ENCODE results near the gene PLXNB1. TPM values are rescaled to one million over a fixed set of nuclear protein-coding genes. Genes with fewer than 3 reads are reported as not detected.

PLXNB1 gene
- total and polyA plus RNA-seq, 2 of the 13 experiments (the other 11 are each of a cell fraction or from before 2014, with no cell fraction given): 86.0 to 143 TPM

- TF ChIP-seq HNF1B (CRISPR knock-in tag; IDR thresholded peaks at IDR 0.05) (peak; percentile 99), SNAPC2 (CRISPR knock-in tag; IDR thresholded peaks at IDR 0.05) (peak; percentile 74; the same call in 1 of the 2 replicates), FLYWCH1 (CRISPR knock-in tag; IDR thresholded peaks at IDR 0.05) (no peak), PAX8 (CRISPR knock-in tag; IDR thresholded peaks at IDR 0.05; ENCODE audit: borderline replicate concordance) (no peak), GFI1 (CRISPR knock-in tag; IDR thresholded peaks at IDR 0.05; ENCODE audit: borderline replicate concordance) (peak; percentile 73; the same call in 1 of the 2 replicates), PLRG1 (conservative IDR thresholded peaks at IDR 0.05) (no peak), SCMH1 (CRISPR knock-in tag; IDR thresholded peaks at IDR 0.05; ENCODE audit: borderline replicate concordance) (no peak), ZNF446 (CRISPR knock-in tag; IDR thresholded peaks at IDR 0.05) (no peak), ZNF430 (CRISPR knock-in tag; IDR thresholded peaks at IDR 0.05) (peak; percentile 96), KAT8 (CRISPR knock-in tag; IDR thresholded peaks at IDR 0.05) (peak; percentile 83), LCORL (IDR thresholded peaks at IDR 0.05) (no peak), LCORL (CRISPR knock-in tag; IDR thresholded peaks at IDR 0.05) (peak; percentile 98), NCOA1 (CRISPR knock-in tag; IDR thresholded peaks at IDR 0.05) (peak; percentile 88), ZFP36L1 (CRISPR knock-in tag; IDR thresholded peaks at IDR 0.05) (0 out of 2 replicates have a peak, but pooled peaks have one; percentile 64), ZNF558 (CRISPR knock-in tag; IDR thresholded peaks at IDR 0.05; ENCODE audit: borderline replicate concordance) (peak; percentile 88; the same call in 1 of the 2 replicates), HNRNPH1 (optimal IDR thresholded peaks at IDR 0.05; ENCODE audit: low read depth, low read length) (peak; percentile 83), ZBTB2 (CRISPR knock-in tag; IDR thresholded peaks at IDR 0.05; ENCODE audit: low read depth) (no peak), ZNF468 (CRISPR knock-in tag; IDR thresholded peaks at IDR 0.05) (no peak), ISX (CRISPR knock-in tag; conservative IDR thresholded peaks at IDR 0.05) (0 out of 2 replicates have a peak, but pooled peaks have one; percentile 25), HOXA5 (CRISPR knock-in tag; IDR thresholded peaks at IDR 0.05) (0 out of 2 replicates have a peak, but pooled peaks have one; percentile 80), TCF7L2 (IDR thresholded peaks at IDR 0.05; ENCODE audit: low read depth, low read length) (no peak), SSRP1 (CRISPR knock-in tag; IDR thresholded peaks at IDR 0.05) (no peak), ZNF883 (CRISPR knock-in tag; IDR thresholded peaks at IDR 0.05; ENCODE audit: not compliant biosample characterization) (peak; percentile 37), YEATS2 (CRISPR knock-in tag; IDR thresholded peaks at IDR 0.05; ENCODE audit: borderline replicate concordance) (no peak; the same call in 1 of the 2 replicates), ZNF234 (CRISPR knock-in tag; conservative IDR thresholded peaks at IDR 0.05) (no peak; the same call in 1 of the 2 replicates), XRCC5 (optimal IDR thresholded peaks at IDR 0.05; ENCODE audit: low read length) (peak; percentile 74)
Observed at GRCh38 chr3:48429960-48430707, at the start of gene PLXNB1 (continued).

All from HepG2 (cell line).